HCT116 (cell line): Measurements from ENCODE around the gene SIPA1L3. TPM values are rescaled to one million over a fixed set of nuclear protein-coding genes. Genes with fewer than 3 reads are reported as not detected.

Source experiments
- ATAC-seq: fragments of 200-7000 bp; cut with Tn5 transposase; 2 replicates; pipeline ENCODE4 v1.9.1; 2020; ENCODE audit warnings: mild to moderate bottlenecking, moderate library complexity
- BruUV-seq: library from RNA; stranded (reverse); fragments of 400-500 nt; replicated peaks from 2 replicates; lab custom pipeline; 2021; lab: Mats Ljungman, UMichigan
- CTCF ChIA-PET: fragments of 300-600 bp; sonication (Branson Sonifier 250); formaldehyde crosslinking; loops from one replicate; lab custom pipeline; 2021; ENCODE audit warnings: antibody characterized with exemption; lab: Charles Lee
- POLR2A ChIA-PET: fragments of 300-600, 350-600 bp; sonication (Branson Sonifier 250); formaldehyde crosslinking; loops from one replicate; lab custom pipeline; 2021; ENCODE audit warnings: antibody characterized with exemption; lab: Charles Lee
- RAD21 ChIA-PET, 2 experiments: fragments of 300-600 bp; sonication (Branson Sonifier 250); formaldehyde crosslinking; loops; one replicate each; lab custom pipeline; 2023; ENCODE audit warnings: low total read pairs in 2 of 2; ENCODE audit not compliant: uncharacterized antibody in 2 of 2, unreplicated experiment in 2 of 2, low non-redundant PET in 1 of 2; lab: Charles Lee
- DNase-seq: peaks from one replicate; pipeline ENCODE4 v3.0.0-alpha.2; 2010; ENCODE audit warnings: low read depth, low spot score
- H2AFZ ChIP-seq: fragments of 200-600 bp; shearing (Covaris generic), sonication (generic); 2 replicates; pipeline ENCODE4 v1.6.1; 2017; ENCODE audit warnings: low read depth, mixed run types, mixed read lengths, antibody characterized with exemption, low read length; ENCODE audit not compliant: poor library complexity, severe bottlenecking
- H3K27ac ChIP-seq: 2 replicates; pipeline ENCODE4 v1.5.1; 2012; ENCODE audit warnings: low read depth, low read length
- H3K27me3 ChIP-seq: fragments of 200-600 bp; sonication (generic); 2 replicates; pipeline ENCODE4 v1.6.1; 2016; ENCODE audit warnings: mixed run types, low read length, mixed read lengths; ENCODE audit not compliant: insufficient read depth
- H3K36me3 ChIP-seq, 2 experiments: fragments of 200-500 bp in 1 of 2; fragments of 200-600 bp in 1 of 2; sonication (Bioruptor generic) in 1 of 2; sonication (generic) in 1 of 2; 2 replicates each; pipeline versions ENCODE4 v1.5.1 to v1.6.1; 2014 to 2016; ENCODE audit warnings: low read length in 2 of 2, inconsistent platforms in 1 of 2, mixed read lengths in 1 of 2, mixed run types in 1 of 2; ENCODE audit not compliant: insufficient read depth in 2 of 2, control insufficient read depth in 1 of 2
- H3K4me1 ChIP-seq, 2 experiments: fragments of 200-600 bp in 1 of 2; sonication (generic) in 1 of 2; 2 replicates each; pipeline versions ENCODE4 v1.5.1 to v1.6.1; 2012 to 2017; ENCODE audit warnings: low read length in 2 of 2, inconsistent platforms in 1 of 2, mild to moderate bottlenecking in 1 of 2, mixed read lengths in 1 of 2, mixed run types in 1 of 2, moderate library complexity in 1 of 2; ENCODE audit not compliant: insufficient read depth in 2 of 2, control insufficient read depth in 1 of 2
- H3K4me2 ChIP-seq: fragments of 200-600 bp; sonication (generic); 2 replicates; pipeline ENCODE4 v1.6.1; 2017; ENCODE audit warnings: mixed run types, low read length, mixed read lengths
- H3K4me3 ChIP-seq, 2 experiments: fragments of 200-600 bp in 1 of 2; sonication (generic) in 1 of 2; replicated peaks in 1 of 2; 2 replicates each; pipeline ENCODE4 v1.5.1; 2011 to 2016; ENCODE audit warnings: low read length in 2 of 2, control low read depth in 1 of 2, low read depth in 1 of 2, mild to moderate bottlenecking in 1 of 2, mixed read lengths in 1 of 2, mixed run types in 1 of 2
- H3K79me2 ChIP-seq: fragments of 200-600 bp; sonication (generic); 2 replicates; pipeline ENCODE4 v1.6.1; 2017; ENCODE audit warnings: mild to moderate bottlenecking, mixed run types, low read length, moderate library complexity, mixed read lengths; ENCODE audit not compliant: insufficient read depth
- H3K9ac ChIP-seq: fragments of 200-600 bp; sonication (generic); 2 replicates; pipeline ENCODE4 v1.6.1; 2016; ENCODE audit warnings: low read length, mixed read lengths
- H3K9me2 ChIP-seq: fragments of 200-600 bp; sonication (generic), shearing (Covaris generic); 2 replicates; pipeline ENCODE4 v1.6.1; 2017; ENCODE audit warnings: mixed run types, mild to moderate bottlenecking, moderate library complexity; ENCODE audit not compliant: insufficient read depth
- H3K9me3 ChIP-seq, 2 experiments: fragments of 200-500 bp in 1 of 2; fragments of 200-600 bp in 1 of 2; sonication (Bioruptor generic) in 1 of 2; sonication (generic) in 1 of 2; 2 replicates each; pipeline ENCODE4 v1.6.1; 2014 to 2017; ENCODE audit warnings: low read length in 2 of 2, mixed read lengths in 2 of 2, inconsistent platforms in 1 of 2, low read depth in 1 of 2, mild to moderate bottlenecking in 1 of 2, mixed run types in 1 of 2, moderate library complexity in 1 of 2; ENCODE audit not compliant: control insufficient read depth in 1 of 2, insufficient read depth in 1 of 2
- H4K20me1 ChIP-seq: fragments of 200-600 bp; sonication (generic), shearing (Covaris generic); 2 replicates; pipeline ENCODE4 v1.6.1; 2017; ENCODE audit warnings: mixed run types, mild to moderate bottlenecking, moderate library complexity; ENCODE audit not compliant: insufficient read depth
- ATF3 ChIP-seq: IDR thresholded peaks from 2 replicates; pipeline ENCODE4 v1.6.1; 2012
- CEBPB ChIP-seq: IDR thresholded peaks from 2 replicates; pipeline ENCODE4 v1.6.1; 2012; ENCODE audit warnings: low read depth
- ELF1 ChIP-seq: IDR thresholded peaks from 2 replicates; pipeline ENCODE4 v1.6.1; 2012; ENCODE audit warnings: low read depth, borderline replicate concordance
- FOSL1 ChIP-seq: IDR thresholded peaks from 2 replicates; pipeline ENCODE4 v1.6.1; 2012; ENCODE audit warnings: low read depth
- JUND ChIP-seq: IDR thresholded peaks from 2 replicates; pipeline ENCODE4 v1.6.1; 2012
- MAX ChIP-seq: IDR thresholded peaks from 2 replicates; pipeline ENCODE4 v1.6.1; 2012
- POLR2A ChIP-seq: IDR thresholded peaks from 2 replicates; pipeline ENCODE4 v1.7.0; 2011; ENCODE audit warnings: borderline replicate concordance; ENCODE audit not compliant: insufficient read depth, insufficient read length; ENCODE audit errors: extremely low read depth
- RAD21 ChIP-seq: IDR thresholded peaks from 2 replicates; pipeline ENCODE4 v1.6.1; 2012; ENCODE audit warnings: low read depth, mild to moderate bottlenecking
- SIN3A ChIP-seq: IDR thresholded peaks from 2 replicates; pipeline ENCODE4 v1.6.1; 2012; ENCODE audit warnings: low read depth
- SRF ChIP-seq: IDR thresholded peaks from 2 replicates; pipeline ENCODE4 v1.6.1; 2012; ENCODE audit warnings: low read depth
- TCF7L2 ChIP-seq: IDR thresholded peaks from 2 replicates; pipeline ENCODE4 v1.7.0; 2011; ENCODE audit warnings: borderline replicate concordance, inconsistent platforms; ENCODE audit not compliant: insufficient read depth, insufficient read length; ENCODE audit errors: extremely low read depth
- YY1 ChIP-seq: IDR thresholded peaks from 2 replicates; pipeline ENCODE4 v1.6.1; 2011; ENCODE audit warnings: low read length, low read depth, moderate library complexity, mild to moderate bottlenecking; ENCODE audit not compliant: insufficient replicate concordance; ENCODE audit errors: extremely low read depth
- ZBTB33 ChIP-seq: IDR thresholded peaks from 2 replicates; pipeline ENCODE4 v1.6.1; 2011; ENCODE audit warnings: mild to moderate bottlenecking, low read length, moderate library complexity; ENCODE audit not compliant: insufficient replicate concordance; ENCODE audit errors: extremely low read depth
- ZFX ChIP-seq: fragments of 450-650 bp; IDR thresholded peaks from 2 replicates; pipeline ENCODE4 v1.6.1; 2017
- ZNF274 ChIP-seq: fragments of 200-500 bp; sonication (Bioruptor generic); IDR thresholded peaks from 2 replicates; pipeline ENCODE4 v1.6.1; 2014; ENCODE audit warnings: mild to moderate bottlenecking, low read depth, low read length, inconsistent platforms
- intact Hi-C: fragments of 100-400 bp; cut with micrococcal nuclease; formaldehyde crosslinking; loops from 2 replicates; pipeline ENCODE4 v1.10.0; 2022
- total RNA-seq: library from RNA; stranded (reverse); gene quantifications from one replicate; pipeline ENCODE4 v1.2.1, GENCODE V29; 2021; ENCODE audit not compliant: unreplicated experiment

Gene SIPA1L3
- total RNA-seq, 1 experiment from 2014 or later = 41.8 TPM

GRCh38 chr19:38056646-38057045 lies 149.6 kb downstream of the SIPA1L3 start:
- BruUV-seq = no TSS peak
- ChIA-PET RAD21 (no interaction called here), CTCF (no interaction called here), POLR2A (no interaction called here)
- Histone ChIP-seq H2AFZ (no peak overlapping the region), H3K9me3 (no peaks in the 10 kb centered on the region), H3K4me3 (no peak overlapping the region), H3K36me3 (no peaks in the 10 kb centered on the region), H3K9ac (no peak overlapping the region), H3K4me1 (peaks cover 4 to 16% of the 10 kb centered on the region in 2 experiments; a peak in 3 of 4 replicates), H3K4me2 (no peak overlapping the region), H3K27me3 (no peaks in the 10 kb centered on the region), H3K79me2 (peaks cover 4% of the 10 kb centered on the region; the same call in 1 of the 2 replicates), H3K9me2 (no peaks in the 10 kb centered on the region), H4K20me1 (no peaks in the 10 kb centered on the region), H3K27ac (no peak overlapping the region)
- intact Hi-C loops = no loop called here
- ATAC-seq = no peak
- no peak for DNase-seq
- TF ChIP-seq MAX (no peak), CEBPB (no peak), POLR2A (no peak), YY1 (no peak), JUND (no peak), ZFX (no peak), SIN3A (no peak), RAD21 (no peak), ZNF274 (no peak)

- Histone ChIP-seq H3K4me1 (peaks cover 4 to 20% of the 10 kb centered on the region in 2 experiments; a peak in 3 of 4 replicates), H3K79me2 (peaks cover 10% of the 10 kb centered on the region; the same call in 1 of the 2 replicates), H3K4me2 (no peak overlapping the region), H3K9ac (no peak overlapping the region), H3K9me2 (no peaks in the 10 kb centered on the region), H4K20me1 (no peaks in the 10 kb centered on the region), H2AFZ (no peak overlapping the region), H3K4me3 (no peak overlapping the region), H3K9me3 (no peaks in the 10 kb centered on the region), H3K27me3 (no peaks in the 10 kb centered on the region), H3K27ac (no peak overlapping the region), H3K36me3 (no peaks in the 10 kb centered on the region)
- POLR2A ChIA-PET = no interaction called here
- RAD21 ChIA-PET = interaction anchor here in 1 of 2 experiments (0.7 kb wide), 1 partner anchor 25 kb away, joined by 3 read pairs; no protein-coding TSS in a partner anchor
- CTCF ChIA-PET = no interaction called here
- TF ChIP-seq ZFX (no peak), JUND (no peak), ATF3 (no peak), ZBTB33 (no peak), POLR2A (no peak), SIN3A (no peak), YY1 (no peak), CEBPB (no peak), RAD21 (no peak), TCF7L2 (no peak), SRF (no peak), ELF1 (no peak), FOSL1 (no peak)
- DNase-seq = no peak
- BruUV-seq = no TSS peak
- ATAC-seq = no peak
- intact Hi-C loops = no loop called here
Measured at GRCh38 chr19:38057959-38058690, 151.1 kb downstream of the SIPA1L3 start.
